Measurements from ENCODE around the gene OAS2.

The OAS2 gene

DNA sequence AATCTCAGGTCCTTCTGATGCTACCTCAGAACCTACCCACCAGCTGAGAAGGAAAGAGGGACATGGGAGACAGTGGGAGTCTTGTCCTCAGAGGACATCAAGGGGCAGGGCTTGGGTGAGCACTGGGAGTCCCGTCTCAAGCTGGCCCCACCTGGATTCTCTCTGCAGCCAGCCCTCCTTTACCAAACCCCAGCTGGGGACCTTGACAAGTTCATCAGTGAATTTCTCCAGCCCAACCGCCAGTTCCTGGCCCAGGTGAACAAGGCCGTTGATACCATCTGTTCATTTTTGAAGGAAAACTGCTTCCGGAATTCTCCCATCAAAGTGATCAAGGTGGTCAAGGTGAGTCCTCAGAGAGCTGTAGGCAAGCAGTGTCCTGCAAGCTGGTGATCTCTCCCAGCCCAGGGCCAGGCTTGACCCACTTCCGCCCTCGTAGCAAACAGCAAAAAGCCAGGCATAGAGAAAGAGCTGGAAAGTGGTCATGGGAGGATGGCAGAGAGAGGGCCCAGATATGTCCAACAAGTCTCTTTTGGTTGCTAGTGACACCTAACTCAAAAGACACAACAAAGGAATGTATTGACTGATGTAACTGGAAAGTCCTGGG is 14.2 kb upstream of the OAS2 start:
- no peaks in the 10 kb centered on the region for H3K27me3 ChIP-seq (ENCODE audit: low read depth)
- H3K4me1 ChIP-seq, result no peaks in the 10 kb centered on the region
- H3K4me3 ChIP-seq, result no peak overlapping the region
- peaks cover 31% of the 10 kb centered on the region for H3K36me3 ChIP-seq (replicated peaks)
- no peaks in the 10 kb centered on the region for H3K9me3 ChIP-seq
- no peak for DNase-seq (ENCODE audit: low spot score in 2 of 2)
- in situ Hi-C loops (cut with MboI; ENCODE audit: low sequenced_read_pairs), result no loop called here

DNA sequence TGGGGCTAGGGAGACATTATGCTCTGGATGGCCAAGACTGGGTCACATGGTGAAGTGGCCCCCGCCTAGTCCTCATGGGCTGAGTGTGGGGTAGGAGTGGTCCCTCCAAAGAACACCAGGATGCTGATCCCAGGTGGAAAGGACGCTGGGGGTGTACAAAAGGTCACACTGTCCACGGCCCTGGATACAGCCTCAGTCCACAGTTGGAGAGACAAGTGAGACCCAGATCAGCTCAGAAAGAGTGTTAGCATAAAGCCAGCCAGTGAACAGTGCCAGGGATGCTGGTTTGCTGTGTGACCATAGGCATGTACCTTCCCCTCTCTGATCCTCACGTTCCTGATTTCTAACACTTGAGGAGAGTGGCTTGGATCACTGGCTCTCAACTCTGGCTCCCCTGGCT is 13.4 kb upstream of the OAS2 start:
- Histone ChIP-seq H3K27me3 (ENCODE audit: low read depth) (no peaks in the 10 kb centered on the region), H3K4me3 (no peak overlapping the region), H3K4me1 (no peaks in the 10 kb centered on the region), H3K9me3 (no peaks in the 10 kb centered on the region), H3K36me3 (replicated peaks) (peaks cover 31% of the 10 kb centered on the region)
- no peak for DNase-seq (ENCODE audit: low spot score in 2 of 2)
- in situ Hi-C loops (cut with MboI; ENCODE audit: low sequenced_read_pairs), result no loop called here

DNA sequence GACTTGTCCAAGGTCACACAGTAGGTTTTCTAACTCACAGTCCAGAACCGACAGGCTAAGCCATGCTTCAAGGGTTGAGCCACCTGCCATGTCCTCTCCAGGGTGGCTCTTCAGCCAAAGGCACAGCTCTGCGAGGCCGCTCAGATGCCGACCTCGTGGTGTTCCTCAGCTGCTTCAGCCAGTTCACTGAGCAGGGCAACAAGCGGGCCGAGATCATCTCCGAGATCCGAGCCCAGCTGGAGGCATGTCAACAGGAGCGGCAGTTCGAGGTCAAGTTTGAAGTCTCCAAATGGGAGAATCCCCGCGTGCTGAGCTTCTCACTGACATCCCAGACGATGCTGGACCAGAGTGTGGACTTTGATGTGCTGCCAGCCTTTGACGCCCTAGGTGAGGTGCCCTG is 12.7 kb upstream of the OAS2 start:
- H3K27me3 ChIP-seq (ENCODE audit: low read depth), result no peaks in the 10 kb centered on the region
- no peaks in the 10 kb centered on the region for H3K4me1 ChIP-seq
- in situ Hi-C loops (cut with MboI; ENCODE audit: low sequenced_read_pairs), result no loop called here
- no peak overlapping the region for H3K4me3 ChIP-seq
- DNase-seq (ENCODE audit: low spot score in 2 of 2), result no peak
- peaks cover 36% of the 10 kb centered on the region for H3K36me3 ChIP-seq (replicated peaks)
- H3K9me3 ChIP-seq, result no peaks in the 10 kb centered on the region

DNA sequence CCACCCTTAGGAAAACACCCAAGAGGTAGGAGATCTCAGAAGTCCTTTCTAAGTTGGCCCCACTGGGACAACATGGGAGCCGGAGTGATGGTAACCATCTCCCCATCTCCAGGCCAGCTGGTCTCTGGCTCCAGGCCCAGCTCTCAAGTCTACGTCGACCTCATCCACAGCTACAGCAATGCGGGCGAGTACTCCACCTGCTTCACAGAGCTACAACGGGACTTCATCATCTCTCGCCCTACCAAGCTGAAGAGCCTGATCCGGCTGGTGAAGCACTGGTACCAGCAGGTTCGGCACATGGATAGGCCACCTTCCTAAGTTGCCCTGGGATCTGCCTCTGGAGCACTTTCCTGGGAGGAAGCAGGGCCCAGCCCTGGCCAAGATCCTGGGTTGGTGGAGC is 11.0 kb upstream of the OAS2 start:
- no peaks in the 10 kb centered on the region for H3K4me1 ChIP-seq
- peaks cover 36% of the 10 kb centered on the region for H3K36me3 ChIP-seq (replicated peaks)
- in situ Hi-C loops (cut with MboI; ENCODE audit: low sequenced_read_pairs), result no loop called here
- H3K4me3 ChIP-seq, result no peak overlapping the region
- H3K27me3 ChIP-seq (ENCODE audit: low read depth), result no peaks in the 10 kb centered on the region
- no peaks in the 10 kb centered on the region for H3K9me3 ChIP-seq
- no peak for DNase-seq (ENCODE audit: low spot score in 2 of 2)

DNA sequence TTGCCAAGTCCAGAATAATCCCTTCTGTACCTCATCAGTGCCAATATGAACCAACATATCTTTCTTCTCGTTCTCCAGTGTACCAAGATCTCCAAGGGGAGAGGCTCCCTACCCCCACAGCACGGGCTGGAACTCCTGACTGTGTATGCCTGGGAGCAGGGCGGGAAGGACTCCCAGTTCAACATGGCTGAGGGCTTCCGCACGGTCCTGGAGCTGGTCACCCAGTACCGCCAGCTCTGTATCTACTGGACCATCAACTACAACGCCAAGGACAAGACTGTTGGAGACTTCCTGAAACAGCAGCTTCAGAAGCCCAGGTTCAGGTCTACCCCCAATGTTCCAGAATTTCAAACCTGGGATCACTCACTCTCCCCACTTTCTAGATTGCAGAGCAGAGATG is 10.5 kb upstream of the OAS2 start:
- in situ Hi-C loops (cut with MboI; ENCODE audit: low sequenced_read_pairs), result no loop called here
- peaks cover 33% of the 10 kb centered on the region for H3K36me3 ChIP-seq (replicated peaks)

DNA sequence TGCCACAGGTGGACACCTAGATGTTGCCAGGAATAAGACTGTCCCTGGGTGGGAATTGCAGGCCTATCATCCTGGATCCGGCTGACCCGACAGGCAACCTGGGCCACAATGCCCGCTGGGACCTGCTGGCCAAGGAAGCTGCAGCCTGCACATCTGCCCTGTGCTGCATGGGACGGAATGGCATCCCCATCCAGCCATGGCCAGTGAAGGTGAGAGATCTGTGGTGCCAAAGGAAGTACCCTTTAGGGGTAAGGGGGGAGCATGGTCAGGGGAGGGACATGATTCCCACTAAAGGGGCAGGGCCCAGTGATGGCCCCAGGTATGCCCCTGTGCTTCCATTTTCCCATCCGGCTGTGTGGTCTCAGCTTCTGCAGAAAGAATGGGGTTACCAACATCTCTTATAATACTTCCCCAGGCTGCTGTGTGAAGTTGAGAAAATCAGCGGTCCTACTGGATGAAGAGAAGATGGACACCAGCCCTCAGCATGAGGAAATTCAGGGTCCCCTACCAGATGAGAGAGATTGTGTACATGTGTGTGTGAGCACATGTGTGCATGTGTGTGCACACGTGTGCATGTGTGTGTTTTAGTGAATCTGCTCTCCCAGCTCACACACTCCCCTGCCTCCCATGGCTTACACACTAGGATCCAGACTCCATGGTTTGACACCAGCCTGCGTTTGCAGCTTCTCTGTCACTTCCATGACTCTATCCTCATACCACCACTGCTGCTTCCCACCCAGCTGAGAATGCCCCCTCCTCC is 8.6 kb upstream of the OAS2 start:
- Histone ChIP-seq H3K9me3 (no peaks in the 10 kb centered on the region), H3K36me3 (replicated peaks) (peaks cover 29% of the 10 kb centered on the region), H3K4me3 (no peak overlapping the region), H3K27me3 (ENCODE audit: low read depth) (no peaks in the 10 kb centered on the region), H3K4me1 (no peaks in the 10 kb centered on the region)
- in situ Hi-C loops (cut with MboI; ENCODE audit: low sequenced_read_pairs), result no loop called here
- DNase-seq (ENCODE audit: low spot score in 2 of 2), result no peak

More for the DNA sequence above, 10.5 kb upstream of the OAS2 start:
- no peak overlapping the region for H3K4me3 ChIP-seq
- DNase-seq (ENCODE audit: low spot score in 2 of 2), result no peak
- no peaks in the 10 kb centered on the region for H3K4me1 ChIP-seq
- no peaks in the 10 kb centered on the region for H3K9me3 ChIP-seq
- H3K27me3 ChIP-seq (ENCODE audit: low read depth), result no peaks in the 10 kb centered on the region

GRCh38 chr12:112970391-112970790 is 7.9 kb upstream of the OAS2 start:
- in situ Hi-C loops (cut with MboI; ENCODE audit: low sequenced_read_pairs), result no loop called here
- peaks cover 24% of the 10 kb centered on the region for H3K36me3 ChIP-seq (replicated peaks)
- no peaks in the 10 kb centered on the region for H3K9me3 ChIP-seq
- H3K27me3 ChIP-seq (ENCODE audit: low read depth), result no peaks in the 10 kb centered on the region
- DNase-seq (ENCODE audit: low spot score in 2 of 2), result no peak
- H3K4me3 ChIP-seq, result no peak overlapping the region
- no peaks in the 10 kb centered on the region for H3K4me1 ChIP-seq

GRCh38 chr12:112971248-112971647 is 7.1 kb upstream of the OAS2 start:
- Histone ChIP-seq H3K27me3 (ENCODE audit: low read depth) (no peaks in the 10 kb centered on the region), H3K4me3 (no peak overlapping the region), H3K9me3 (no peaks in the 10 kb centered on the region), H3K4me1 (no peaks in the 10 kb centered on the region), H3K36me3 (replicated peaks) (peaks cover 21% of the 10 kb centered on the region)
- in situ Hi-C loops (cut with MboI; ENCODE audit: low sequenced_read_pairs), result no loop called here
- DNase-seq (ENCODE audit: low spot score in 2 of 2), result no peak

- no peak for DNase-seq (ENCODE audit: low spot score in 2 of 2)
- in situ Hi-C loops (cut with MboI; ENCODE audit: low sequenced_read_pairs), result no loop called here
- peaks cover 12% of the 10 kb centered on the region; the same call in 1 of the 2 replicates for H3K36me3 ChIP-seq (replicated peaks)
- no peak overlapping the region for H3K4me3 ChIP-seq
- no peaks in the 10 kb centered on the region for H3K9me3 ChIP-seq
- no peaks in the 10 kb centered on the region for H3K27me3 ChIP-seq (ENCODE audit: low read depth)
- H3K4me1 ChIP-seq, result no peaks in the 10 kb centered on the region
Measured at GRCh38 chr12:112973011-112973735, 5.1 kb upstream of the OAS2 start.

- Histone ChIP-seq H3K36me3 (replicated peaks) (peaks cover 6% of the 10 kb centered on the region; the same call in 1 of the 2 replicates), H3K9me3 (no peaks in the 10 kb centered on the region), H3K4me1 (peaks cover 5% of the 10 kb centered on the region), H3K27me3 (ENCODE audit: low read depth) (no peaks in the 10 kb centered on the region), H3K4me3 (no peak overlapping the region)
- in situ Hi-C loops (cut with MboI; ENCODE audit: low sequenced_read_pairs), result no loop called here
- no peak for DNase-seq (ENCODE audit: low spot score in 2 of 2)
Measured at GRCh38 chr12:112973818-112974231, 4.5 kb upstream of the OAS2 start.

DNA sequence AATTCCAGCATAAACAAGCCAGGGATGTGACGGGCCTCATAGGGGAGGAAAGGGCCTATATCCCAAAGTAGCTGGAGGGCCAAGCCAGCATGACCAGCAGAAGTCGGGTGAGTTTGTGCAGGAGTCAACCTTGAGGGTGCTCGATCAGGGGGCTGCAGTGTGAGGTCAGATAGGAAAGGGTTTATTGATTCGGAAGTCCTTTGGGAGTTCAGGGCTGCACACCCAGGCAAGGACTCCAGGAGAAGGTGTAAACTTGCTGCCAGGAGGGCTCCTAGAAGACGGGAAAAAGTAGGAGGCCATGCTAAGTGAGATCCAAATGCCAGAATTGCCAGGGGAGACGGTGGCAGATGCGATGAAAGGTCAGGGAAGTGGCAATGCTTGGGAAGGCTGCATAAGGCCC is 3.4 kb upstream of the OAS2 start:
- in situ Hi-C loops (cut with MboI; ENCODE audit: low sequenced_read_pairs), result no loop called here
- no peaks in the 10 kb centered on the region for H3K9me3 ChIP-seq
- H3K36me3 ChIP-seq (replicated peaks), result peaks cover 5% of the 10 kb centered on the region; the same call in 1 of the 2 replicates
- no peak for DNase-seq (ENCODE audit: low spot score in 2 of 2)
- H3K4me3 ChIP-seq, result no peak overlapping the region
- H3K27me3 ChIP-seq (ENCODE audit: low read depth), result no peaks in the 10 kb centered on the region
- peaks cover 16% of the 10 kb centered on the region for H3K4me1 ChIP-seq

GRCh38 chr12:112977139-112977538 is 1.2 kb upstream of the OAS2 start:
- Histone ChIP-seq H3K9me3 (peaks cover 2% of the 10 kb centered on the region; the same call in 1 of the 2 replicates), H3K4me1 (peaks cover 29% of the 10 kb centered on the region), H3K4me3 (no peak overlapping the region), H3K27me3 (ENCODE audit: low read depth) (no peaks in the 10 kb centered on the region), H3K36me3 (replicated peaks) (no peaks in the 10 kb centered on the region)
- DNase-seq (ENCODE audit: low spot score in 2 of 2), result no peak
- in situ Hi-C loops (cut with MboI; ENCODE audit: low sequenced_read_pairs), result no loop called here

DNA sequence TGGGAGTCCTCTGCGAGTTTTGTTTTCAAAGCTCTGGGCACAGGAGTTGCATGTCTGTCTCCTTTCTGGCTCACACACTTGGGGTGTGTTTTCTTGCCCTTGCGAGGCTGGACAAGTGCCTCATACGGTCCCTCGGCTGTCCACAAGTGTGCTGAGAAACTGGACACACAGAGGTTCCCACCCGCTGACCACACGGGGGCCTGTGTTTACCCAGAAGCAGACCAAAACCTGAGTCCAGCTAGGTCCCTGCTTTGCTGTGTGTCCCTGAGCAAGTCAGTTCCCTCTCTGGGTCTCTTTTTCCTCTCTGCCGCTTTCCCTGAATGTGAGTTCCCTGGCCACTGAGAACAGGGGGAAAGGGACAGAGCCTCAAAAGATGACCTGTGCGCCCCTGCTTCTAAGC is 678 bp upstream of the OAS2 start:
- Histone ChIP-seq H3K9me3 (peaks cover 2% of the 10 kb centered on the region; the same call in 1 of the 2 replicates), H3K27me3 (ENCODE audit: low read depth) (no peaks in the 10 kb centered on the region), H3K4me3 (no peak overlapping the region), H3K36me3 (replicated peaks) (no peaks in the 10 kb centered on the region), H3K4me1 (peaks cover 29% of the 10 kb centered on the region)
- no peak for DNase-seq (ENCODE audit: low spot score in 2 of 2)
- in situ Hi-C loops (cut with MboI; ENCODE audit: low sequenced_read_pairs), result no loop called here

Measured in HAP-1 (cell line).